Activated naive CD8-positive, alpha-beta T cell treated with anti-CD3 and anti-CD28 coated beads, Interleukin-2, amount 10 ng/mL, durations not matched to agents 7 days and 5 days (primary cell): ENCODE measurements around the gene USHBP1. TPM values are rescaled to one million over a fixed set of nuclear protein-coding genes. Genes with fewer than 3 reads are reported as not detected.

Experiments
- ATAC-seq: fragments of 150-1000 bp; cut with Tn5 transposase; one replicate; pipeline ENCODE4 v1.10.0; 2021; ENCODE audit warnings: low read depth, moderate library complexity
- POLR2A ChIA-PET: fragments of 350-600 bp; sonication (Branson Sonifier 250); formaldehyde crosslinking; loops from one replicate; lab custom pipeline; 2021; ENCODE audit warnings: antibody characterized with exemption; lab: Charles Lee
- DNase-seq: peaks from one replicate; pipeline ENCODE4 v3.0.0; 2021
- H3K27ac Mint-ChIP-seq: one replicate; pipeline ENCODE4 v1.8.0; 2022; ENCODE audit warnings: mild to moderate bottlenecking, mixed read lengths
- H3K27me3 Mint-ChIP-seq: one replicate; pipeline ENCODE4 v1.8.0; 2022; ENCODE audit warnings: mild to moderate bottlenecking, moderate library complexity, mixed read lengths
- H3K36me3 Mint-ChIP-seq: one replicate; pipeline ENCODE4 v1.8.0; 2021; ENCODE audit warnings: mild to moderate bottlenecking, mixed read lengths
- H3K4me1 Mint-ChIP-seq: one replicate; pipeline ENCODE4 v1.8.0; 2021; ENCODE audit warnings: mixed read lengths
- H3K4me3 Mint-ChIP-seq: one replicate; pipeline ENCODE4 v1.8.0; 2022; ENCODE audit warnings: mild to moderate bottlenecking, moderate library complexity, mixed read lengths
- H3K9me3 Mint-ChIP-seq: one replicate; pipeline ENCODE4 v1.8.0; 2021; ENCODE audit warnings: mixed read lengths
- total RNA-seq, 2 experiments: library from RNA; stranded (reverse); gene quantifications; one replicate each; pipeline ENCODE4 v1.2.3, GENCODE V29; 2021

Gene USHBP1
- not detected for total RNA-seq

- peak within 1 kb of the TSS; percentile 9 for H3K27ac Mint-ChIP-seq
- H3K36me3 Mint-ChIP-seq: no peaks in the 10 kb centered on the region
- ATAC-seq (no peak), DNase-seq (no peak)
- POLR2A ChIA-PET: interaction anchor here (1.1 to 1.4 kb wide), 2 partner anchors 15 to 28 kb away, joined by 3 read pairs; no protein-coding TSS in a partner anchor
- H3K27me3 Mint-ChIP-seq: no peaks in the 10 kb centered on the region
- H3K4me1 Mint-ChIP-seq: peaks cover 24% of the 10 kb centered on the region
- no peaks in the 10 kb centered on the region for H3K9me3 Mint-ChIP-seq
- H3K4me3 Mint-ChIP-seq: no peak within 1 kb of the TSS
These were observed at the start of gene USHBP1 for GRCh38 chr19:17264641-17264979. Gene USHBP1, minus strand, starts transcription at chr19:17264745. Its CDS starts 446 bp downstream, at chr19:17264299.

GRCh38 chr19:17314007-17314593 lies 49.6 kb upstream of the USHBP1 start:
- POLR2A ChIA-PET: no interaction called here
- Mint-ChIP-seq H3K27me3 (no peaks in the 10 kb centered on the region), H3K9me3 (no peaks in the 10 kb centered on the region), H3K4me1 (peaks cover 14% of the 10 kb centered on the region), H3K4me3 (no peak overlapping the region), H3K36me3 (peaks cover 10% of the 10 kb centered on the region), H3K27ac (no peak overlapping the region)
- ATAC-seq: no peak
- no peak for DNase-seq

- Mint-ChIP-seq H3K4me3 (no peak overlapping the region), H3K27me3 (no peaks in the 10 kb centered on the region), H3K36me3 (peaks cover 10% of the 10 kb centered on the region), H3K4me1 (peaks cover 21% of the 10 kb centered on the region), H3K9me3 (no peaks in the 10 kb centered on the region), H3K27ac (no peak overlapping the region)
- no peak for ATAC-seq
- DNase-seq: no peak
- POLR2A ChIA-PET: no interaction called here
These were observed 47.9 kb upstream of the USHBP1 start for GRCh38 chr19:17312189-17313113.

GRCh38 chr19:17311455-17312188 lies 47.1 kb upstream of the USHBP1 start:
- peak overlapping the region; percentile 2 for H3K4me3 Mint-ChIP-seq
- no peaks in the 10 kb centered on the region for H3K9me3 Mint-ChIP-seq
- no peaks in the 10 kb centered on the region for H3K27me3 Mint-ChIP-seq
- POLR2A ChIA-PET: no interaction called here
- no peak for ATAC-seq
- H3K27ac Mint-ChIP-seq: peak overlapping the region; percentile 51
- H3K36me3 Mint-ChIP-seq: peaks cover 10% of the 10 kb centered on the region
- DNase-seq: no peak
- H3K4me1 Mint-ChIP-seq: peaks cover 23% of the 10 kb centered on the region

GRCh38 chr19:17309965-17310461 lies 45.5 kb upstream of the USHBP1 start:
- POLR2A ChIA-PET: interaction anchor here (0.8 to 3.8 kb wide), 10 partner anchors 11 to 95 kb away, joined by 3 to 45 read pairs (median 4); partner anchors contain the start of genes ANO8, BST2 and GTPBP3
- ATAC-seq (no peak), DNase-seq (no peak)
- Mint-ChIP-seq H3K36me3 (no peaks in the 10 kb centered on the region), H3K4me3 (peak overlapping the region; percentile 99), H3K9me3 (no peaks in the 10 kb centered on the region), H3K4me1 (peaks cover 26% of the 10 kb centered on the region), H3K27ac (peak overlapping the region; percentile 99), H3K27me3 (no peaks in the 10 kb centered on the region)

- peak; percentile 75 for ATAC-seq
- peak; percentile 92 for DNase-seq
- Mint-ChIP-seq H3K36me3 (no peaks in the 10 kb centered on the region), H3K4me1 (peaks cover 30% of the 10 kb centered on the region), H3K9me3 (no peaks in the 10 kb centered on the region), H3K27ac (peak within 1 kb of the TSS; percentile 99), H3K27me3 (no peaks in the 10 kb centered on the region), H3K4me3 (peak within 1 kb of the TSS; percentile 99)
- POLR2A ChIA-PET: interaction anchor here (0.6 to 3.8 kb wide), 18 partner anchors 10 to 545 kb away, joined by 3 to 45 read pairs (median 4); partner anchors contain the start of genes ANO8, BST2, FCHO1 and GTPBP3
These were observed 44.8 kb upstream of the USHBP1 start, which contains the start of gene DDA1 for GRCh38 chr19:17309198-17309964. Gene DDA1, plus strand, starts transcription at chr19:17309563. Its CDS starts 92 bp downstream, at chr19:17309655.

GRCh38 chr19:17307876-17308377 lies 43.4 kb upstream of the USHBP1 start:
- H3K4me1 Mint-ChIP-seq: peaks cover 36% of the 10 kb centered on the region
- POLR2A ChIA-PET: interaction anchor here (2.6 to 3.8 kb wide), 3 partner anchors 16 to 26 kb away, joined by 14 to 45 read pairs (median 26); partner anchors contain the start of gene ANO8
- no peaks in the 10 kb centered on the region for H3K27me3 Mint-ChIP-seq
- H3K9me3 Mint-ChIP-seq: no peaks in the 10 kb centered on the region
- H3K4me3 Mint-ChIP-seq: peak overlapping the region; percentile 26
- H3K36me3 Mint-ChIP-seq: no peaks in the 10 kb centered on the region
- no peak for ATAC-seq
- no peak for DNase-seq
- no peak overlapping the region for H3K27ac Mint-ChIP-seq

- POLR2A ChIA-PET: interaction anchor here (0.7 to 3.8 kb wide), 4 partner anchors 15 to 91 kb away, joined by 3 to 45 read pairs (median 4); partner anchors contain the start of genes ANO8 and USE1
- peaks cover 1% of the 10 kb centered on the region for H3K36me3 Mint-ChIP-seq
- no peak for DNase-seq
These were observed 41.8 kb upstream of the USHBP1 start for GRCh38 chr19:17306285-17306714.

GRCh38 chr19:17305517-17306284 lies 41.2 kb upstream of the USHBP1 start, which contains the start of gene MRPL34:
Gene MRPL34, plus strand, starts transcription at chr19:17305872. Its CDS starts 21 bp downstream, at chr19:17305893.
- Mint-ChIP-seq H3K27me3 (no peaks in the 10 kb centered on the region), H3K9me3 (no peaks in the 10 kb centered on the region), H3K36me3 (peaks cover 1% of the 10 kb centered on the region), H3K4me1 (peaks cover 37% of the 10 kb centered on the region), H3K27ac (peak within 1 kb of the TSS; percentile 89), H3K4me3 (peak within 1 kb of the TSS; percentile 91)
- POLR2A ChIA-PET: interaction anchor here (0.6 to 3.8 kb wide), 13 partner anchors 13 to 514 kb away, joined by 3 to 45 read pairs (median 3); partner anchors contain the start of genes ANO8, BST2, OCEL1 and USE1
- peak; percentile 74 for ATAC-seq
- peak; percentile 92 for DNase-seq

More at GRCh38 chr19:17306285-17306714, 41.8 kb upstream of the USHBP1 start:
- no peaks in the 10 kb centered on the region for H3K9me3 Mint-ChIP-seq
- peaks cover 39% of the 10 kb centered on the region for H3K4me1 Mint-ChIP-seq
- peak overlapping the region; percentile 89 for H3K27ac Mint-ChIP-seq
- no peak for ATAC-seq
- H3K4me3 Mint-ChIP-seq: peak overlapping the region; percentile 91
- no peaks in the 10 kb centered on the region for H3K27me3 Mint-ChIP-seq

GRCh38 chr19:17305216-17305516 lies 40.6 kb upstream of the USHBP1 start:
- Mint-ChIP-seq H3K9me3 (no peaks in the 10 kb centered on the region), H3K27ac (peak overlapping the region; percentile 89), H3K36me3 (peaks cover 1% of the 10 kb centered on the region), H3K4me1 (peaks cover 33% of the 10 kb centered on the region), H3K27me3 (no peaks in the 10 kb centered on the region), H3K4me3 (peak overlapping the region; percentile 91)
- DNase-seq: no peak
- POLR2A ChIA-PET: interaction anchor here (0.6 to 1.2 kb wide), 9 partner anchors 12 to 515 kb away, joined by 3 to 7 read pairs (median 3); partner anchors contain the start of genes ANO8, BST2 and OCEL1
- no peak for ATAC-seq
